Uterus (tissue), 4 donors: ENCODE measurements around the gene NUDT1. TPM values are rescaled to one million over a fixed set of nuclear protein-coding genes. Genes with fewer than 3 reads are reported as not detected.

Source experiments
- DNase-seq, 2 donors: peaks; one replicate each; pipeline ENCODE4 v3.0.0-alpha.2; 2019 to 2020
- H3K27ac ChIP-seq, 2 donors: fragments of 200-600 bp; sonication (generic); 1 replicate in 1 of 2; 2 replicates in 1 of 2; pipeline ENCODE4 v1.5.1; 2016 to 2018
- H3K27me3 ChIP-seq, 2 donors: fragments of 200-600 bp; sonication (generic); one replicate each; pipeline ENCODE4 v1.5.1; 2018 to 2019; ENCODE audit warnings: control low read depth in 1 of 2
- H3K36me3 ChIP-seq, 2 donors: fragments of 200-600 bp; sonication (generic); one replicate each; pipeline ENCODE4 v1.5.1; 2019; ENCODE audit warnings: control low read depth in 1 of 2
- H3K4me1 ChIP-seq, 2 donors: fragments of 200-600 bp; sonication (generic); one replicate each; pipeline ENCODE4 v1.5.1; 2018 to 2019; ENCODE audit warnings: control low read depth in 1 of 2
- H3K4me3 ChIP-seq, 2 donors: fragments of 200-600 bp; sonication (generic); 1 replicate in 1 of 2; 2 replicates in 1 of 2; pipeline ENCODE4 v1.5.1; 2018 to 2019; ENCODE audit warnings: mild to moderate bottlenecking in 1 of 2
- H3K9me3 ChIP-seq, 2 donors: fragments of 200-600 bp; sonication (generic); one replicate each; pipeline ENCODE4 v1.5.1; 2019; ENCODE audit warnings: control low read depth in 1 of 2
- POLR2A ChIP-seq, 2 donors: fragments of 450-650 bp; IDR thresholded peaks; one replicate each; pipeline ENCODE4 v1.6.1; 2016; ENCODE audit warnings: antibody characterized with exemption in 2 of 2, mild to moderate bottlenecking in 1 of 2, moderate library complexity in 1 of 2
- intact Hi-C: fragments of 100-400 bp; cut with DNase I; formaldehyde crosslinking; loops from one replicate; pipeline ENCODE4 v1.15.1; 2023; ENCODE audit warnings: low total_unique reads
- total RNA-seq, 4 donors: library from RNA; depleted of rRNA in 3 of 4; stranded (reverse); fragments of >200 nt in 3 of 4; gene quantifications; one replicate each; pipeline versions ENCODE4 v1.1.0 to v1.2.4, GENCODE V29; 2014 to 2023
- TF ChIP-seq, protein P1 (sequence below), 4 experiments: fragments of 200-600 bp in 2 of 4; fragments of 450-650 bp in 2 of 4; sonication (generic) in 2 of 4; IDR thresholded peaks; one replicate each; pipeline ENCODE4 v1.5.1; 2016 to 2019; ENCODE audit warnings: antibody characterized with exemption in 4 of 4, mild to moderate bottlenecking in 2 of 4, moderate library complexity in 1 of 4
- donor health status: DM: yes; HTN: yes; CAD: no.

Gene NUDT1
- total RNA-seq, 4 donors from 2014 or later = 2.4 to 13.1 (median 7.6) TPM; not detected in 1

DNA sequence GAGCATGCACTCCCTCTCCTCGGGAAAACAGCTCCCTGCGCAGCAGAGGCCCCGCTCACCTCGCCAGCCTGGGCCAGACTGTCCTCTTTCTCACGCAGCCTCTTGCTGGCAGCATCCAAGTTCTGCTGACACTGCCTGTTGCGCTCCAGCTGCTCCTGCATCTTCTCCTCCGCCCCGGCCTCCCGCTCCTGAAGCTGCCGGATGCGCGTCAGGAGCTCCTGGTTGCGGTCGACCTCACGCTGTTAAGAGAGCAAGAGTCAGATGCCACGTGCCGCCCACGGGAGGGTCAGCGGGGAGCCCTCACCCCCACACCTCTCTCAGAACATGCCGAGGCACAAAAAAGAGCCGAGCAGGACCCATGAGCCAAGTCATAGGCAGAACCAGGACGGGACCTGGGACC lies 19.5 kb upstream of the NUDT1 start:
- TF ChIP-seq POLR2A (IDR thresholded peaks at IDR 0.05) = no peak
- TF ChIP-seq, protein P1, sequence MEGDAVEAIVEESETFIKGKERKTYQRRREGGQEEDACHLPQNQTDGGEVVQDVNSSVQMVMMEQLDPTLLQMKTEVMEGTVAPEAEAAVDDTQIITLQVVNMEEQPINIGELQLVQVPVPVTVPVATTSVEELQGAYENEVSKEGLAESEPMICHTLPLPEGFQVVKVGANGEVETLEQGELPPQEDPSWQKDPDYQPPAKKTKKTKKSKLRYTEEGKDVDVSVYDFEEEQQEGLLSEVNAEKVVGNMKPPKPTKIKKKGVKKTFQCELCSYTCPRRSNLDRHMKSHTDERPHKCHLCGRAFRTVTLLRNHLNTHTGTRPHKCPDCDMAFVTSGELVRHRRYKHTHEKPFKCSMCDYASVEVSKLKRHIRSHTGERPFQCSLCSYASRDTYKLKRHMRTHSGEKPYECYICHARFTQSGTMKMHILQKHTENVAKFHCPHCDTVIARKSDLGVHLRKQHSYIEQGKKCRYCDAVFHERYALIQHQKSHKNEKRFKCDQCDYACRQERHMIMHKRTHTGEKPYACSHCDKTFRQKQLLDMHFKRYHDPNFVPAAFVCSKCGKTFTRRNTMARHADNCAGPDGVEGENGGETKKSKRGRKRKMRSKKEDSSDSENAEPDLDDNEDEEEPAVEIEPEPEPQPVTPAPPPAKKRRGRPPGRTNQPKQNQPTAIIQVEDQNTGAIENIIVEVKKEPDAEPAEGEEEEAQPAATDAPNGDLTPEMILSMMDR (IDR thresholded peaks at IDR 0.05) = no peak
- Histone ChIP-seq H3K36me3 (no peaks in the 10 kb centered on the region), H3K9me3 (no peaks in the 10 kb centered on the region)

DNA sequence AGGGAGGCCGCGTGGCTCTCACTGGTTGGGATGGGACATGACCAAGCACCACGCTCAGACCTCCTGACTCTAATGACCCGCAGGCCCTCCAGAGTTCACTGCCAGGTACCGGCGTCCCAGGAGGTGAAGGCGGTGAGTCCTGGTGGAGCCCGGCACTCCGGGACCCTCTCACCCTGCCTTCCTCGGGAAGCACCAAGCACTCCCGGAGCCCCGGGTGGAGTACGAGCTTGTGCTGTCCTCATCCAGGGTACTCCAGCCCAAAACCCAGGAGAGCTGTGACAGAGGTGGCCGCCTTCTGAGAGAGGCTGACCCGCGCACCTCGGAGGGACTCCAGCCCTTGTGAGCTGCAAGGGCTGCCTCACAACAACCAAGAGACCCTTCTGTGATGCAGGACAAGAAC lies 18.7 kb upstream of the NUDT1 start:
- Histone ChIP-seq H3K9me3 (no peaks in the 10 kb centered on the region), H3K36me3 (no peaks in the 10 kb centered on the region), H3K4me1 (no peaks in the 10 kb centered on the region), H3K27ac (no peak overlapping the region), H3K4me3 (no peak overlapping the region), H3K27me3 (no peaks in the 10 kb centered on the region)
- TF ChIP-seq, protein P1 (IDR thresholded peaks at IDR 0.05) = no peak
- TF ChIP-seq POLR2A (IDR thresholded peaks at IDR 0.05) = no peak
- no peak for DNase-seq
- intact Hi-C loops = no loop called here

More for the DNA sequence above, 19.5 kb upstream of the NUDT1 start:
- no peaks in the 10 kb centered on the region for H3K27me3 ChIP-seq
- intact Hi-C loops = no loop called here
- no peak overlapping the region for H3K27ac ChIP-seq
- DNase-seq = no peak
- no peak overlapping the region for H3K4me3 ChIP-seq
- H3K4me1 ChIP-seq = no peaks in the 10 kb centered on the region

DNA sequence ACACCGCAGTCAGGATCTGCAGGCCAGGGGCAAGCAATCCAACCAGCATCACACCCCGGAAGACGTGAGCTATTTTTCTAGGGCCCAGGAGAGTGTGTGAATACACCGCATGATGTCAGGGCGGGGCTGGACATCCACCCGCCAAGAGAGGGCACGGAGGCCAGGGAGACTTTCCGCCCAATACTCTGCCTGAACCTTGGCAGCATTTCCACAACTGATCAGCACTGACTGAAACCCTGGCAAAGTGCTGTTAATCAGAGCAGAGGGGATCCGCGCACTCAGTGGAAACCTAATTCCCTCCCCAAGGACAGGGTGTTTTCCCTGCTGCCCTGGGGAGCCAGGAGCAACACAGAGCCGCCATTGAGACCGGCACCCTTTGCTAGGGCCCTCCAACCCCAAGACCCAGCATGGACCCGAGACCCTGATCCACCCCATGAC lies 17.5 kb upstream of the NUDT1 start:
- intact Hi-C loops = no loop called here
- no peak overlapping the region for H3K27ac ChIP-seq
- no peaks in the 10 kb centered on the region for H3K9me3 ChIP-seq
- DNase-seq = no peak
- no peak overlapping the region for H3K4me3 ChIP-seq
- TF ChIP-seq, protein P1 (IDR thresholded peaks at IDR 0.05) = no peak
- no peak for TF ChIP-seq POLR2A (IDR thresholded peaks at IDR 0.05)
- no peaks in the 10 kb centered on the region for H3K27me3 ChIP-seq
- H3K4me1 ChIP-seq = no peaks in the 10 kb centered on the region
- H3K36me3 ChIP-seq = no peaks in the 10 kb centered on the region

DNA sequence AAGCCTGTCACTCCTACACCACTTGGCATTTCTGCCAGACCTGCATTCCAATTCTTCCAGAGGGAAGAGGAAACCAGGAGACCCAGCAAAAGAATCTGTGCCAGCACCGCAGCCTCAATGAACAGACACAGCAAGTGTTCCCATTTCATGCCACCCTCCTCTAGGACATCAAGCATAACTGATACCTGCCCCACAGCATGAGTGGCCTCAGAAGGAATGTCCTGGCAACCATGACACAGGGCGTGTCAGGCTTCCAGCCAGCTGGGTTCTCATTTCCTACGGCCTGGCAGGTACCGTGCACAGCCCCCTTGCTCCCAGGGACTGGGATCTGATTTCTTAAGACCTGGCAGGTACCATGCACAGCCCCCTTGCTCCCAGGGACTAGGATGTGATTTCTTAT lies 17.1 kb upstream of the NUDT1 start:
- Histone ChIP-seq H3K4me3 (no peak overlapping the region), H3K9me3 (no peaks in the 10 kb centered on the region), H3K36me3 (no peaks in the 10 kb centered on the region), H3K27me3 (no peaks in the 10 kb centered on the region), H3K27ac (no peak overlapping the region), H3K4me1 (no peaks in the 10 kb centered on the region)
- no peak for DNase-seq
- intact Hi-C loops = no loop called here
- no peak for TF ChIP-seq POLR2A (IDR thresholded peaks at IDR 0.05)
- TF ChIP-seq, protein P1 (IDR thresholded peaks at IDR 0.05) = no peak

DNA sequence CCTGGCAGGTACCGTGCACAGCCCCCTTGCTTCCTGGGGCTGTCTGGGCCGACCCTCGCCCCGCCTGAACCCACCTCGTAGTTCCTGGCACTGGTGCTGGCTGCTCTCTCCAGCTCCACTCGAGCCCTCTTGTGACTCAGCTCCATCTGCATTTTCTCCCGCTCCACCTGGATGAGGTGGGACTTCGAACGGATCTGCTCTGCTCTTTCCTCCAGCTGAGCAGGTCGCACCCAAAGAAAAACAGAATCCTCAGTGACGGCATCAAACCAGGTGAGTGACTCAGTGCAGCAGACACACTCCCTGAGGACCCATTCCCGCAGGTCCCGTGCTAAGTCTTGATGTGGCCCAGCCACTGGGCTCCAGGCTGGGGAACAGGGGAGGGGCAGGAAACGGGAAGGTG lies 16.7 kb upstream of the NUDT1 start:
- Histone ChIP-seq H3K36me3 (no peaks in the 10 kb centered on the region), H3K4me3 (no peak overlapping the region), H3K27me3 (no peaks in the 10 kb centered on the region), H3K27ac (no peak overlapping the region), H3K4me1 (no peaks in the 10 kb centered on the region), H3K9me3 (no peaks in the 10 kb centered on the region)
- intact Hi-C loops = no loop called here
- TF ChIP-seq POLR2A (IDR thresholded peaks at IDR 0.05) = no peak
- TF ChIP-seq, protein P1 (IDR thresholded peaks at IDR 0.05) = no peak
- DNase-seq = no peak
